Kidney glomerular epithelial cell (primary cell): Measurements from ENCODE around the gene POMC.
"Not testable (repeated sequence)": the region's sequence is repeated elsewhere in the genome, so short reads cannot be mapped to it uniquely, and the experiment has no call there.

Experiments
- DNase-seq: peaks from one replicate; lab custom pipeline; 2025; lab: John Stamatoyannopoulos, UW

The POMC gene

GRCh38 chr2:25132693-25133092, 35.7 kb downstream of the POMC start:
- DNase-seq, result no peak

- no peak for DNase-seq
Measured at GRCh38 chr2:25132299-25132635, 36.1 kb downstream of the POMC start.

GRCh38 chr2:25131567-25132298, 36.6 kb downstream of the POMC start:
- DNase-seq, result no peak

GRCh38 chr2:25131253-25131566, 37.2 kb downstream of the POMC start:
- DNase-seq, result no peak

- no peak for DNase-seq
Measured at GRCh38 chr2:25129901-25130520, 38.4 kb downstream of the POMC start.

GRCh38 chr2:25127646-25128045, 40.7 kb downstream of the POMC start:
- DNase-seq, result no peak

GRCh38 chr2:25127071-25127470, 41.3 kb downstream of the POMC start:
- DNase-seq, result not testable (repeated sequence)

GRCh38 chr2:25125976-25126375, 42.4 kb downstream of the POMC start:
- no peak for DNase-seq

- DNase-seq, result no peak
Measured at GRCh38 chr2:25125189-25125588, 43.2 kb downstream of the POMC start.

GRCh38 chr2:25123682-25124081, 44.7 kb downstream of the POMC start:
- no peak for DNase-seq

GRCh38 chr2:25122367-25122766, 46.0 kb downstream of the POMC start:
- no peak for DNase-seq

GRCh38 chr2:25119263-25119662, 49.1 kb downstream of the POMC start:
- DNase-seq, result no peak

GRCh38 chr2:25116956-25117355, 51.4 kb downstream of the POMC start:
- no peak for DNase-seq

GRCh38 chr2:25115902-25116301, 52.5 kb downstream of the POMC start:
- DNase-seq, result no peak

GRCh38 chr2:25115249-25115883, 53.0 kb downstream of the POMC start:
- no peak for DNase-seq

GRCh38 chr2:25112113-25112512, 56.3 kb downstream of the POMC start:
- DNase-seq, result no peak
